Cardiac fibroblast (primary cell): ENCODE measurements around the gene TULP3.

Source experiments
- DNase-seq, 2 donors: peaks; one replicate each; pipeline versions ENCODE4 v3.0.0 to v3.0.0-alpha.2; 2010; ENCODE audit warnings: low read depth in 2 of 2
- H3K4me3 ChIP-seq, 2 donors: replicated peaks in 1 of 2; 1 replicate in 1 of 2; 2 replicates in 1 of 2; pipeline ENCODE4 v1.5.1; 2011; ENCODE audit warnings: low read depth in 2 of 2, low read length in 2 of 2, mild to moderate bottlenecking in 2 of 2, moderate library complexity in 1 of 2
- TF ChIP-seq, protein P1 (sequence below): IDR thresholded peaks from one replicate; pipeline ENCODE4 v1.5.1; 2011; ENCODE audit warnings: low read depth, mild to moderate bottlenecking, low read length, inconsistent platforms

The TULP3 gene

GRCh38 chr12:2900642-2901041 is 10.0 kb downstream of the TULP3 start:
- TF ChIP-seq, protein P1, sequence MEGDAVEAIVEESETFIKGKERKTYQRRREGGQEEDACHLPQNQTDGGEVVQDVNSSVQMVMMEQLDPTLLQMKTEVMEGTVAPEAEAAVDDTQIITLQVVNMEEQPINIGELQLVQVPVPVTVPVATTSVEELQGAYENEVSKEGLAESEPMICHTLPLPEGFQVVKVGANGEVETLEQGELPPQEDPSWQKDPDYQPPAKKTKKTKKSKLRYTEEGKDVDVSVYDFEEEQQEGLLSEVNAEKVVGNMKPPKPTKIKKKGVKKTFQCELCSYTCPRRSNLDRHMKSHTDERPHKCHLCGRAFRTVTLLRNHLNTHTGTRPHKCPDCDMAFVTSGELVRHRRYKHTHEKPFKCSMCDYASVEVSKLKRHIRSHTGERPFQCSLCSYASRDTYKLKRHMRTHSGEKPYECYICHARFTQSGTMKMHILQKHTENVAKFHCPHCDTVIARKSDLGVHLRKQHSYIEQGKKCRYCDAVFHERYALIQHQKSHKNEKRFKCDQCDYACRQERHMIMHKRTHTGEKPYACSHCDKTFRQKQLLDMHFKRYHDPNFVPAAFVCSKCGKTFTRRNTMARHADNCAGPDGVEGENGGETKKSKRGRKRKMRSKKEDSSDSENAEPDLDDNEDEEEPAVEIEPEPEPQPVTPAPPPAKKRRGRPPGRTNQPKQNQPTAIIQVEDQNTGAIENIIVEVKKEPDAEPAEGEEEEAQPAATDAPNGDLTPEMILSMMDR: no peak
- no peak overlapping the region for H3K4me3 ChIP-seq
- no peak for DNase-seq

- H3K4me3 ChIP-seq: no peak overlapping the region
- DNase-seq: peak in 1 of 2 donors; percentile 88
- TF ChIP-seq, protein P1: no peak
Observed at GRCh38 chr12:2902272-2902880, 11.7 kb downstream of the TULP3 start.

DNA sequence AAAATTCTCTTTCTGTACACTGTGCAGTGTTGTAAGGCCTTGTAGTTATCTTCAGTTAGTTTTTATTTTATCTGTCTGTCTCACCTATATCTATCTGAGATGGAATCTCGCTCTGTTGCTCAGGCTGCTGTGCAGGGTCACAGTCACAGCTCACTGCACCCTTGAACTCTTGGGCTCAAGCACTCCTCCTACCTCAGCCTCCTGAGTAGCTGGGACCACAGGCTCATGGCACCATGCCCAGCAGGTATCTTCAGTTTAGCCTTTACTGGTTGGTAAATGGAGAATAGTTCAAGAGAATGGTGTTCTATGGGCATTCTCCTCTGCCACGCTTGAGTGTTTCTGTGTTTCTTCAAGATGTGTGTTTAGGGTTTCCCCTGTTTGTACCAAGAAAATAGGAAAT is 13.6 kb downstream of the TULP3 start:
- TF ChIP-seq, protein P1: no peak
- no peak for DNase-seq
- H3K4me3 ChIP-seq: no peak overlapping the region

DNA sequence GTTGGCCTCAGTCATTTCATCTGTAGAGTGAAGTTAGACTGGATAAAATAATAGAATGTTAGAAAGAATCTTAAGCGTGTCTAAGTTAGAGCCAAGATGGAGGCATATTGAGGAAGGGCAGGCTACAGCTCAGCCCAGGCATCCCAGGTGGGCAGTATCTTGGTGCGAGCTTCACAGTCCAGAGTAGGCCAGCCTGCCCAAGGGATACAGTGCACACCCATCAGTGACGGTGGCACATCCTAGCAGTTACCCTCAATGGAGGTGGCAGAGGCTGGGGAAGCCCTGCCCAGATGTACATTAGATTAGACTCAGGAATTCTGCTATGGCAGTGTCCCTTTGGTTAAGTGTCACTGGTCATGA is 21.5 kb downstream of the TULP3 start:
- no peak for DNase-seq
- no peak overlapping the region for H3K4me3 ChIP-seq
- TF ChIP-seq, protein P1: no peak

DNA sequence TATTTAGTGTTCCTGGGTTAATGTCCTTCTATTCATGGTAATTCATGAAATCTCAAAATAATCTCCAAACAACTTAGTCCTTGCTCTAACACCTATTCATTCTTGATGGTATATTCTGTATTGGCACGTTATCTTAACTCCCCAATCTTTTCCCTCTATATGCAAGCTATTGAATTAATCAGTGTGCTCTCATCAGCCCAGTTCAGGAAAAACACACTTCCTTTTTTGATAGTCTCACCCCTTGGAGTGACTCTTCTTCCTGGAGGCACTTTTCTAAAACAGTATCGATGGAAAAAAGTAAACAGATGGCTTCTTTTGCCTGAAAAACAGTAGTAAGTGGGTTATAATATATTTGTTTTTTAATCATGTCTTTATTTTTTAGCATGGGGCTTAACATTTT is 28.6 kb downstream of the TULP3 start:
- TF ChIP-seq, protein P1: no peak
- no peak overlapping the region for H3K4me3 ChIP-seq
- DNase-seq: no peak

- no peak for DNase-seq
Observed at GRCh38 chr12:2922329-2922728, 31.6 kb downstream of the TULP3 start.

More at GRCh38 chr12:2922329-2922728, 31.6 kb downstream of the TULP3 start:
- TF ChIP-seq, protein P1: no peak
- H3K4me3 ChIP-seq: no peak overlapping the region
